ENCODE measurements around the gene NT5M. TPM values are rescaled to one million over a fixed set of nuclear protein-coding genes. Genes with fewer than 3 reads are reported as not detected.

NT5M gene
- total RNA-seq, 1 donor from 2014 or later: 4.6 TPM

GRCh38 chr17:17387498-17388362 is 84.6 kb downstream of the NT5M start:
- intact Hi-C loops (cut with DNase I): no loop called here
- H3K36me3 ChIP-seq: no peaks in the 10 kb centered on the region
- H3K9me3 ChIP-seq: no peaks in the 10 kb centered on the region
- H3K27me3 ChIP-seq: no peaks in the 10 kb centered on the region
- DNase-seq (ENCODE audit: low spot score in 2 of 2): no peak
- H3K27ac ChIP-seq: no peak overlapping the region
- TF ChIP-seq, protein P1, sequence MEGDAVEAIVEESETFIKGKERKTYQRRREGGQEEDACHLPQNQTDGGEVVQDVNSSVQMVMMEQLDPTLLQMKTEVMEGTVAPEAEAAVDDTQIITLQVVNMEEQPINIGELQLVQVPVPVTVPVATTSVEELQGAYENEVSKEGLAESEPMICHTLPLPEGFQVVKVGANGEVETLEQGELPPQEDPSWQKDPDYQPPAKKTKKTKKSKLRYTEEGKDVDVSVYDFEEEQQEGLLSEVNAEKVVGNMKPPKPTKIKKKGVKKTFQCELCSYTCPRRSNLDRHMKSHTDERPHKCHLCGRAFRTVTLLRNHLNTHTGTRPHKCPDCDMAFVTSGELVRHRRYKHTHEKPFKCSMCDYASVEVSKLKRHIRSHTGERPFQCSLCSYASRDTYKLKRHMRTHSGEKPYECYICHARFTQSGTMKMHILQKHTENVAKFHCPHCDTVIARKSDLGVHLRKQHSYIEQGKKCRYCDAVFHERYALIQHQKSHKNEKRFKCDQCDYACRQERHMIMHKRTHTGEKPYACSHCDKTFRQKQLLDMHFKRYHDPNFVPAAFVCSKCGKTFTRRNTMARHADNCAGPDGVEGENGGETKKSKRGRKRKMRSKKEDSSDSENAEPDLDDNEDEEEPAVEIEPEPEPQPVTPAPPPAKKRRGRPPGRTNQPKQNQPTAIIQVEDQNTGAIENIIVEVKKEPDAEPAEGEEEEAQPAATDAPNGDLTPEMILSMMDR (IDR thresholded peaks at IDR 0.05): no peak
- no peaks in the 10 kb centered on the region for H3K4me1 ChIP-seq
- H3K4me3 ChIP-seq: no peak overlapping the region

DNA sequence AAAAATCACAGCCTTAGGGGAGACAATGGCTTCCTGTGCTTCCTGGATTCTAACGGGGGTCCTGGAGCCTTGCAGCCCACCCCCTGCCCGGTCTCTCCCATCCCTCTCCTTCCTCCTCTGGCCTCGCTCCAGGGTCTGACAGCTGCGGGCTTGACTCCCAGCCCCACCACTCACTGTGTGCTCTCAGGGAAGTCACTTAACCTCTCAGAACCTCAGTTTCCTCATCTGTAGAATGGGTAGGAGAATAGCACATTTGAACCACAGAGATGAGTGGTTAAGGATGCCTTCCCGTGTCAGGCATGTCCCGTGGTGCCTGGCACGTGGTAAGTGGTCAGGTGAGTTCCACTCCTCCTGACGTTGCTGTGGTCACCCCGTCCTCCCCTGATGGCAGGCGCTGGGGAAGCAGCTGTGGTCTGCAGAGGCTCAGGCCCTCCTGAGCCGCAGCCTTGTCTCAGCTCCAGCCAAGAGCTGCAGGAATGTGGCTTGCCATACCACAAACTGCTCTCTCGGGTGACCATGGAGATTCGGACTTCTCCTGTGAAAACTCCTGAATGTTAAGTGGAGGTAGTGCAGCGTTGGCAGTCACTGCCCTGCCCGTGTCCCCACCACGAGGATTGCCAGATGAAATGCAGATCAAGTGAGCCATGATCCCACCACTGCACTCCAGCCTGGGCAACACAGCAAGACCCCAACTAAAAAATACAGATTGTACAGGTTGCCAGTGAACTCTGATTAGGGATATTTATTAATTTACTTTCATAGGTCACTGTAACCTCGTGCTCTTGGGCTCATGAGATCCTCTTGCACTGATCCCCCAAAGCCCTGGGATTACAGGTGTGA is 85.7 kb downstream of the NT5M start:
- Histone ChIP-seq H3K36me3 (no peaks in the 10 kb centered on the region), H3K27ac (no peak overlapping the region), H3K9me3 (no peaks in the 10 kb centered on the region), H3K27me3 (no peaks in the 10 kb centered on the region), H3K4me1 (no peaks in the 10 kb centered on the region), H3K4me3 (no peak overlapping the region)
- intact Hi-C loops (cut with DNase I): no loop called here
- TF ChIP-seq, protein P1 (IDR thresholded peaks at IDR 0.05): no peak
- no peak for DNase-seq (ENCODE audit: low spot score in 2 of 2)

DNA sequence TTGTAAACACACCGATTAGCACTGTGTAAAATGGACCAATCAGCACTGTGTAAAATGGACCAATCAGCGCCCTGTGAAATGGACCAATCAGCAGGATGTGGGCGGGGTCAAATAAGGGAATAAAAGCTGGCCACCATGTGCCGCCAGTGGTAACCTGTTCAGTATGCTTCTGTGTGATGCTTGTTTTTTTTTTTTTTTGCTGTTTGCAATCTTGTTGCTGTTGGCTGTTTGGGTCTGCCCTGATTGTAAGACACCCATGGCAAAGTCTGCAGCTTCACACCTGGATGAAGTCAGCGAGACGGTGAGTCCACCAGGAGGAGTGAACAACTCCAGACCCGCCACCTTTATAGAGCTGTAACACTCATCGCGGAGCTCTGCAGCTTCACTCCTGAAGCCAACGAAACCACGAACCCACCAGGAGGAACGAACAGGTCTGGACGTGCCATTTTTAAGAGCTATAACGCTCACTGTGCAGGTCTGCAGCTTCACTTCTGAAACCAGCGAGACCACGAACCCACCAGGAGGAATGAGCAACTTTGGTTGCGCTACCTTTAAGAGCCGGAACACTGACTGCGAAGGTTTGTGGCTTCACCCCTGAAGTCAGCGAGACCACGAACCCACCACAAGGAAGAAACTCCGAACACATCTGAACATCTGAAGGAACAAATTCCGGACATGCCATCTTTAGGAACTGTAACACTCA is 88.6 kb downstream of the NT5M start:
- no peaks in the 10 kb centered on the region for H3K27me3 ChIP-seq
- TF ChIP-seq, protein P1 (IDR thresholded peaks at IDR 0.05): no peak
- intact Hi-C loops (cut with DNase I): no loop called here
- H3K36me3 ChIP-seq: no peaks in the 10 kb centered on the region
- no peak overlapping the region for H3K4me3 ChIP-seq
- DNase-seq (ENCODE audit: low spot score in 2 of 2): no peak
- H3K27ac ChIP-seq: no peak overlapping the region
- no peaks in the 10 kb centered on the region for H3K9me3 ChIP-seq
- H3K4me1 ChIP-seq: no peaks in the 10 kb centered on the region

- H3K27me3 ChIP-seq: no peaks in the 10 kb centered on the region
- H3K9me3 ChIP-seq: no peaks in the 10 kb centered on the region
- no peak for DNase-seq (ENCODE audit: low spot score in 2 of 2)
- H3K4me1 ChIP-seq: no peaks in the 10 kb centered on the region
- H3K27ac ChIP-seq: no peak overlapping the region
- H3K36me3 ChIP-seq: no peaks in the 10 kb centered on the region
- TF ChIP-seq, protein P1 (IDR thresholded peaks at IDR 0.05): no peak
- intact Hi-C loops (cut with DNase I): no loop called here
- no peak overlapping the region for H3K4me3 ChIP-seq
Measured at GRCh38 chr17:17393976-17394375, 90.8 kb downstream of the NT5M start.

GRCh38 chr17:17394494-17394893 is 91.3 kb downstream of the NT5M start:
- no peak overlapping the region for H3K27ac ChIP-seq
- TF ChIP-seq, protein P1 (IDR thresholded peaks at IDR 0.05): no peak
- no peak overlapping the region for H3K4me3 ChIP-seq
- no peaks in the 10 kb centered on the region for H3K4me1 ChIP-seq
- H3K27me3 ChIP-seq: no peaks in the 10 kb centered on the region
- H3K36me3 ChIP-seq: no peaks in the 10 kb centered on the region
- intact Hi-C loops (cut with DNase I): no loop called here
- DNase-seq (ENCODE audit: low spot score in 2 of 2): no peak
- H3K9me3 ChIP-seq: no peaks in the 10 kb centered on the region
